ENCODE measurements around the gene LRRC74A.

Gene LRRC74A

GRCh38 chr14:76829650-76830421, 3.6 kb downstream of the LRRC74A start:
- in situ Hi-C loops (cut with MboI; ENCODE audit: low pct_unique_long_range_greater_than_20kb, low sequenced_read_pairs, unreplicated experiment): no loop called here

GRCh38 chr14:76830556-76830955, 4.3 kb downstream of the LRRC74A start:
- in situ Hi-C loops (cut with MboI; ENCODE audit: low pct_unique_long_range_greater_than_20kb, low sequenced_read_pairs, unreplicated experiment): no loop called here
- DNase-seq (ENCODE audit: low spot score): no peak
- no peak for TF ChIP-seq CTCF (IDR thresholded peaks at IDR 0.05; ENCODE audit: extremely low read depth, insufficient read depth, missing control alignments)

More at GRCh38 chr14:76829650-76830421, 3.6 kb downstream of the LRRC74A start:
- TF ChIP-seq CTCF (IDR thresholded peaks at IDR 0.05; ENCODE audit: extremely low read depth, insufficient read depth, missing control alignments): no peak
- DNase-seq (ENCODE audit: low spot score): no peak

- no peak for TF ChIP-seq CTCF (IDR thresholded peaks at IDR 0.05; ENCODE audit: extremely low read depth, insufficient read depth, missing control alignments)
- in situ Hi-C loops (cut with MboI; ENCODE audit: low pct_unique_long_range_greater_than_20kb, low sequenced_read_pairs, unreplicated experiment): no loop called here
- DNase-seq (ENCODE audit: low spot score): no peak
Measured at GRCh38 chr14:76832503-76832988, 6.3 kb downstream of the LRRC74A start.

DNA sequence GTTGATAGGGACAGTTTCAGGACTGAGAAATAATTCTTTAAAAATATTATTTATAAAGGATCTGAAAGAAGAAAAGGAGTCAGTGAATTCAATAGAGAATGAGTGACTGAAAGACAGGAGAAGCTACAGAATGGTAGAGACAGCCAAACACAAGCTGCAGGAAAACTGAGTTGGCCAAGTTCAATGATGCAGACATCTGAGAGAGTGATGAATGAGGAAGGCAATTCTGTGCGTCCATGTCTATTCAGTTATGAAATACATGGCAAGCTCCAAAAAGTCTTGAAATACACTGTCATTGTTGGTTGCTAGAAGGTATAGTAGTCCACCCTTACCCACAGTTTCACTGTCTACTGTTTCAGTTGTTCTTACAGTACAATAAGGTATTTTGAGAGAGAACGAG, 6.8 kb downstream of the LRRC74A start:
- in situ Hi-C loops (cut with MboI; ENCODE audit: low pct_unique_long_range_greater_than_20kb, low sequenced_read_pairs, unreplicated experiment): no loop called here
- no peak for TF ChIP-seq CTCF (IDR thresholded peaks at IDR 0.05; ENCODE audit: extremely low read depth, insufficient read depth, missing control alignments)
- DNase-seq (ENCODE audit: low spot score): no peak

GRCh38 chr14:76834241-76834661, 8.0 kb downstream of the LRRC74A start:
- TF ChIP-seq CTCF (IDR thresholded peaks at IDR 0.05; ENCODE audit: extremely low read depth, insufficient read depth, missing control alignments): no peak
- DNase-seq (ENCODE audit: low spot score): no peak
- in situ Hi-C loops (cut with MboI; ENCODE audit: low pct_unique_long_range_greater_than_20kb, low sequenced_read_pairs, unreplicated experiment): no loop called here

DNA sequence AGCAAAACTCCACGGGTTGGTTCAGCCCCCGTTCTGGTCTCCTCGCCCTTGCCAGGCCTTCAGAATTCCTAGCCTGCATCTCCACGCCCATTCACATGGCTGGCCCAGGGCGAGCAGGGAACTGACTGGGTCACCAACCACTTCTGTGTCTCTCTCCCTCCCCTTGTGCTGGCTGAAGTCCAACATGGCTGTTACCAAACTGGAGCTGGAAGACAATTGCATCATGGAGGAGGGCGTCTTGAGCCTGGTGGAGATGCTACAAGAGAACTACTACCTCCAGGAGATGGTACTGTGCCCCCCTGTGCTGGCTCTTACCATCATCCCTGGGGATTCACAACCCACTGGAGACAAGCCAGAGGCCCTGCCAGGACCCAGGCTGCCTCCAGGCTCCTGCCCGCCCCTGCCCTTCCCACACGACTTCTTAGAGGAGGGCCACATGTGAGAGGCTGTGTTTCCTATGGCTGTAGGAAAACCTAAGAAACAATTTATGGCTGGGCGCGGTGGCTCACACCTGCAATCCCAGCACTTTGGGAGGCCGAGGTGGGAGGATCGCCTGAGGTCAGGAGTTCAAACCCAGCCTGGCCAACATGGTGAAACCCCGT, 9.9 kb downstream of the LRRC74A start:
- in situ Hi-C loops (cut with MboI; ENCODE audit: low pct_unique_long_range_greater_than_20kb, low sequenced_read_pairs, unreplicated experiment): no loop called here
- no peak for TF ChIP-seq CTCF (IDR thresholded peaks at IDR 0.05; ENCODE audit: extremely low read depth, insufficient read depth, missing control alignments)
- no peak for DNase-seq (ENCODE audit: low spot score)

All from GM13977 (cell line).